B cell (primary cell): Measurements from ENCODE around the gene MIOS. TPM values are rescaled to one million over a fixed set of nuclear protein-coding genes. Genes with fewer than 3 reads are reported as not detected.

Experiments used
- ATAC-seq: fragments of 200-7000 bp; cut with Tn5 transposase; one replicate; pipeline ENCODE4 v1.10.0; 2021; ENCODE audit warnings: low read depth, mild to moderate bottlenecking, moderate number of reproducible peaks, moderate library complexity
- CTCF ChIA-PET: fragments of 350-600 bp; sonication (Branson Sonifier 250); formaldehyde crosslinking; loops from one replicate; lab custom pipeline; 2021; ENCODE audit warnings: antibody characterized with exemption, inconsistent platforms; lab: Charles Lee
- POLR2A ChIA-PET: fragments of 350-600 bp; sonication (Branson Sonifier 250); formaldehyde crosslinking; loops from one replicate; lab custom pipeline; 2021; ENCODE audit warnings: antibody characterized with exemption; lab: Charles Lee
- DNase-seq: peaks from one replicate; pipeline ENCODE4 v3.0.0; 2013
- H2AFZ ChIP-seq: 2 replicates; pipeline ENCODE4 v1.6.1; 2012; ENCODE audit warnings: mild to moderate bottlenecking, low read depth, low read length; ENCODE audit not compliant: insufficient read depth, poor library complexity, severe bottlenecking
- H3K27ac ChIP-seq, 2 donors: 1 replicate in 1 of 2; 2 replicates in 1 of 2; pipeline ENCODE4 v1.5.1; 2012 to 2013; ENCODE audit warnings: low read length in 2 of 2, mild to moderate bottlenecking in 2 of 2, moderate library complexity in 1 of 2
- H3K27me3 ChIP-seq, 4 experiments: fragments of 200-600 bp in 1 of 4; sonication (generic) in 1 of 4; replicated peaks in 1 of 4; 1 replicate in 2 of 4; 2 replicates in 2 of 4; pipeline versions ENCODE4 v1.6.1 to v1.7.0; 2013 to 2016; ENCODE audit warnings: low read length in 3 of 4, mild to moderate bottlenecking in 2 of 4, mixed read lengths in 1 of 4, moderate library complexity in 1 of 4; ENCODE audit not compliant: insufficient read depth in 4 of 4, control insufficient read depth in 3 of 4; ENCODE audit errors: control extremely low read depth in 1 of 4
- H3K36me3 ChIP-seq, 2 experiments: replicated peaks in 1 of 2; 1 replicate in 1 of 2; 2 replicates in 1 of 2; pipeline versions ENCODE4 v1.6.1 to v1.7.1; 2013; ENCODE audit warnings: low read length in 1 of 2; ENCODE audit not compliant: insufficient read depth in 2 of 2, control insufficient read depth in 1 of 2; ENCODE audit errors: control extremely low read depth in 1 of 2, extremely low read depth in 1 of 2
- H3K4me1 ChIP-seq, 2 donors: fragments of 200-600 bp in 1 of 2; sonication (generic) in 1 of 2; 1 replicate in 1 of 2; 2 replicates in 1 of 2; pipeline versions ENCODE4 v1.5.1 to v1.6.1; 2013 to 2017; ENCODE audit warnings: low read length in 2 of 2; ENCODE audit not compliant: control insufficient read depth in 2 of 2, insufficient read depth in 2 of 2
- H3K4me2 ChIP-seq: replicated peaks from 2 replicates; pipeline ENCODE3; 2012; ENCODE audit warnings: mild to moderate bottlenecking, low read depth, low read length; ENCODE audit not compliant: poor library complexity, severe bottlenecking
- H3K4me3 ChIP-seq, 5 experiments: fragments of 200-600 bp in 1 of 5; sonication (generic) in 1 of 5; 1 replicate in 3 of 5; 2 replicates in 2 of 5; pipeline versions ENCODE4 v1.5.1 to v1.7.0; 2011 to 2016; ENCODE audit warnings: low read length in 4 of 5, mild to moderate bottlenecking in 4 of 5, low read depth in 2 of 5, control low read depth in 1 of 5, moderate library complexity in 1 of 5; ENCODE audit not compliant: insufficient read depth in 1 of 5; ENCODE audit errors: control extremely low read depth in 1 of 5, extremely low read depth in 1 of 5
- H3K79me2 ChIP-seq: fragments of 200-600 bp; sonication (generic); one replicate; pipeline ENCODE4 v1.6.0; 2016; ENCODE audit warnings: low read length; ENCODE audit not compliant: control insufficient read depth, insufficient read depth
- H3K9ac ChIP-seq: fragments of 200-600 bp; sonication (generic); 2 replicates; pipeline ENCODE4 v1.6.1; 2017; ENCODE audit warnings: mild to moderate bottlenecking, low read length, moderate library complexity
- H3K9me3 ChIP-seq, 3 donors: one replicate each; pipeline versions ENCODE4 v1.6.1 to v1.7.1; 2013; ENCODE audit warnings: low read length in 2 of 3; ENCODE audit not compliant: control insufficient read depth in 2 of 3, insufficient read depth in 1 of 3; ENCODE audit errors: control extremely low read depth in 1 of 3
- H4K20me1 ChIP-seq: 2 replicates; pipeline ENCODE4 v1.6.0; 2012; ENCODE audit warnings: mild to moderate bottlenecking, low read length; ENCODE audit not compliant: insufficient read depth, control insufficient read depth, poor library complexity, severe bottlenecking
- H3K27ac Mint-ChIP-seq: one replicate; pipeline ENCODE4 v1.8.0; 2021; ENCODE audit warnings: mixed read lengths
- H3K27me3 Mint-ChIP-seq: one replicate; pipeline ENCODE4 v1.8.0; 2021; ENCODE audit warnings: mixed read lengths
- H3K4me1 Mint-ChIP-seq: one replicate; pipeline ENCODE4 v1.8.0; 2021; ENCODE audit warnings: mixed read lengths
- H3K4me3 Mint-ChIP-seq: one replicate; pipeline ENCODE4 v1.8.0; 2021; ENCODE audit warnings: mixed read lengths
- H3K9me3 Mint-ChIP-seq: one replicate; pipeline ENCODE4 v1.8.0; 2022; ENCODE audit warnings: mixed read lengths; ENCODE audit not compliant: insufficient read depth
- CTCF ChIP-seq: fragments of 200-600 bp; IDR thresholded peaks from one replicate; pipeline ENCODE4 v1.8.0; 2022; ENCODE audit warnings: antibody characterized with exemption, mild to moderate bottlenecking
- EZH2 ChIP-seq: IDR thresholded peaks from 2 replicates; pipeline ENCODE4 v1.6.1; 2012; ENCODE audit warnings: borderline replicate concordance, low read depth, mild to moderate bottlenecking, moderate library complexity, low read length; ENCODE audit not compliant: insufficient read depth, poor library complexity, severe bottlenecking
- WGBS: methylation state at CpG from one replicate; pipeline ENCODE4 v1.1.5; 2013; ENCODE audit warnings: missing lambda C conversion rate; ENCODE audit not compliant: insufficient coverage; 5-methylcytosine and 5-hydroxymethylcytosine counted together
- intact Hi-C: fragments of 100-400 bp; cut with micrococcal nuclease; formaldehyde crosslinking; loops from one replicate; pipeline ENCODE4 v1.10.0; 2022
- polyA plus RNA-seq: library from polyadenylated mRNA; depleted of rRNA; stranded (reverse); fragments of >200 nt; gene quantifications from 2 replicates; pipeline ENCODE4 v1.2.3, GENCODE V29; 2012
- total RNA-seq, 2 donors: library from RNA; stranded (reverse); fragments of 120-200 nt in 1 of 2; gene quantifications; 1 replicate in 1 of 2; 2 replicates in 1 of 2; pipeline versions ENCODE4 v1.2.3 to v1.2.4, GENCODE V29; 2013 to 2022

The MIOS gene
- total and polyA plus RNA-seq, 2 donors (not counting 1 experiment from before 2014, with no cell fraction given) = 28.9 to 50.1 TPM

GRCh38 chr7:7620644-7621210 is 54.0 kb downstream of the MIOS start:
- Histone ChIP-seq H3K4me1 (no peaks in the 10 kb centered on the region), H3K27me3 (no peaks in the 10 kb centered on the region), H3K79me2 (no peaks in the 10 kb centered on the region), H3K4me3 (no peak overlapping the region), H4K20me1 (no peaks in the 10 kb centered on the region), H2AFZ (no peak overlapping the region), H3K9me3 (peaks cover 0 to 3% (median 2%) of the 10 kb centered on the region in 3 donors), H3K9ac (no peak overlapping the region), H3K36me3 (no peaks in the 10 kb centered on the region), H3K4me2 (no peak overlapping the region), H3K27ac (no peak overlapping the region)
- Mint-ChIP-seq H3K27me3 (no peaks in the 10 kb centered on the region), H3K27ac (no peak overlapping the region), H3K4me3 (no peak overlapping the region), H3K4me1 (no peaks in the 10 kb centered on the region), H3K9me3 (peaks cover 1% of the 10 kb centered on the region)
- ChIA-PET POLR2A (no interaction called here), CTCF (no interaction called here)
- DNase-seq (no peak), ATAC-seq (no peak)
- no peak for TF ChIP-seq CTCF
- no peak for TF ChIP-seq EZH2
- intact Hi-C loops = no loop called here

GRCh38 chr7:7628476-7628875 is 61.8 kb downstream of the MIOS start:
- Mint-ChIP-seq H3K4me1 (no peaks in the 10 kb centered on the region), H3K27me3 (no peaks in the 10 kb centered on the region), H3K9me3 (peaks cover 8% of the 10 kb centered on the region), H3K27ac (no peak overlapping the region), H3K4me3 (no peak overlapping the region)
- CTCF ChIA-PET = no interaction called here
- Histone ChIP-seq H3K4me2 (no peak overlapping the region), H3K9ac (no peak overlapping the region), H3K79me2 (no peaks in the 10 kb centered on the region), H4K20me1 (no peaks in the 10 kb centered on the region), H3K9me3 (peaks cover 2 to 20% (median 10%) of the 10 kb centered on the region in 3 donors), H3K36me3 (no peaks in the 10 kb centered on the region), H3K4me3 (no peak overlapping the region), H3K27me3 (no peaks in the 10 kb centered on the region), H3K4me1 (no peaks in the 10 kb centered on the region), H2AFZ (no peak overlapping the region), H3K27ac (no peak overlapping the region)
- no peak for DNase-seq
- WGBS = no CpG with 5 or more reads among the region's 1 CpG
- intact Hi-C loops = no loop called here
- ATAC-seq = no peak
- TF ChIP-seq CTCF = no peak
- TF ChIP-seq EZH2 = no peak
- POLR2A ChIA-PET = no interaction called here
